Mesothelial cell of epicardium (in vitro differentiated cells): Measurements from ENCODE around the gene SLC2A1. TPM values are rescaled to one million over a fixed set of nuclear protein-coding genes. Genes with fewer than 3 reads are reported as not detected.

Experiments used
- DNase-seq, 2 experiments: peaks; one replicate each; pipeline ENCODE4 v3.0.0; 2021; ENCODE audit warnings: low spot score in 2 of 2; ENCODE audit not compliant: unreplicated experiment in 2 of 2
- H3K27ac Mint-ChIP-seq: 2 replicates; pipeline ENCODE4 v1.8.0; 2021; ENCODE audit warnings: mixed read lengths
- H3K27me3 Mint-ChIP-seq: 2 replicates; pipeline ENCODE4 v1.8.0; 2021; ENCODE audit warnings: low read depth, mixed read lengths
- H3K36me3 Mint-ChIP-seq: 2 replicates; pipeline ENCODE4 v1.8.0; 2021; ENCODE audit warnings: mixed read lengths
- H3K4me1 Mint-ChIP-seq: 2 replicates; pipeline ENCODE4 v1.8.0; 2021; ENCODE audit warnings: mixed read lengths
- H3K4me3 Mint-ChIP-seq: 2 replicates; pipeline ENCODE4 v1.8.0; 2021; ENCODE audit warnings: mild to moderate bottlenecking, moderate library complexity, mixed read lengths
- H3K9me3 Mint-ChIP-seq: 2 replicates; pipeline ENCODE4 v1.8.0; 2021; ENCODE audit warnings: mixed read lengths
- total RNA-seq: library from RNA; stranded (reverse); gene quantifications from 3 replicates; pipeline ENCODE4 v1.2.1, GENCODE V29; 2021
- TF ChIP-seq, protein P1 (sequence below): fragments of 200-600 bp; sonication (generic); IDR thresholded peaks from one replicate; pipeline ENCODE4 v1.5.0; 2021; ENCODE audit warnings: antibody characterized with exemption; ENCODE audit not compliant: unreplicated experiment

SLC2A1 gene
- total RNA-seq, 1 donor from 2014 or later, result 786 TPM

- TF ChIP-seq, protein P1, sequence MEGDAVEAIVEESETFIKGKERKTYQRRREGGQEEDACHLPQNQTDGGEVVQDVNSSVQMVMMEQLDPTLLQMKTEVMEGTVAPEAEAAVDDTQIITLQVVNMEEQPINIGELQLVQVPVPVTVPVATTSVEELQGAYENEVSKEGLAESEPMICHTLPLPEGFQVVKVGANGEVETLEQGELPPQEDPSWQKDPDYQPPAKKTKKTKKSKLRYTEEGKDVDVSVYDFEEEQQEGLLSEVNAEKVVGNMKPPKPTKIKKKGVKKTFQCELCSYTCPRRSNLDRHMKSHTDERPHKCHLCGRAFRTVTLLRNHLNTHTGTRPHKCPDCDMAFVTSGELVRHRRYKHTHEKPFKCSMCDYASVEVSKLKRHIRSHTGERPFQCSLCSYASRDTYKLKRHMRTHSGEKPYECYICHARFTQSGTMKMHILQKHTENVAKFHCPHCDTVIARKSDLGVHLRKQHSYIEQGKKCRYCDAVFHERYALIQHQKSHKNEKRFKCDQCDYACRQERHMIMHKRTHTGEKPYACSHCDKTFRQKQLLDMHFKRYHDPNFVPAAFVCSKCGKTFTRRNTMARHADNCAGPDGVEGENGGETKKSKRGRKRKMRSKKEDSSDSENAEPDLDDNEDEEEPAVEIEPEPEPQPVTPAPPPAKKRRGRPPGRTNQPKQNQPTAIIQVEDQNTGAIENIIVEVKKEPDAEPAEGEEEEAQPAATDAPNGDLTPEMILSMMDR, result no peak
- H3K27ac Mint-ChIP-seq, result peak overlapping the region; percentile 97
- H3K4me1 Mint-ChIP-seq, result peaks cover 92% of the 10 kb centered on the region
- DNase-seq, result no peak
- no peaks in the 10 kb centered on the region for H3K9me3 Mint-ChIP-seq
- peaks cover 46% of the 10 kb centered on the region for H3K36me3 Mint-ChIP-seq
- no peaks in the 10 kb centered on the region for H3K27me3 Mint-ChIP-seq
- peak overlapping the region; percentile 20 for H3K4me3 Mint-ChIP-seq
These were observed 16.9 kb downstream of the SLC2A1 start for GRCh38 chr1:42941640-42942330.

DNA sequence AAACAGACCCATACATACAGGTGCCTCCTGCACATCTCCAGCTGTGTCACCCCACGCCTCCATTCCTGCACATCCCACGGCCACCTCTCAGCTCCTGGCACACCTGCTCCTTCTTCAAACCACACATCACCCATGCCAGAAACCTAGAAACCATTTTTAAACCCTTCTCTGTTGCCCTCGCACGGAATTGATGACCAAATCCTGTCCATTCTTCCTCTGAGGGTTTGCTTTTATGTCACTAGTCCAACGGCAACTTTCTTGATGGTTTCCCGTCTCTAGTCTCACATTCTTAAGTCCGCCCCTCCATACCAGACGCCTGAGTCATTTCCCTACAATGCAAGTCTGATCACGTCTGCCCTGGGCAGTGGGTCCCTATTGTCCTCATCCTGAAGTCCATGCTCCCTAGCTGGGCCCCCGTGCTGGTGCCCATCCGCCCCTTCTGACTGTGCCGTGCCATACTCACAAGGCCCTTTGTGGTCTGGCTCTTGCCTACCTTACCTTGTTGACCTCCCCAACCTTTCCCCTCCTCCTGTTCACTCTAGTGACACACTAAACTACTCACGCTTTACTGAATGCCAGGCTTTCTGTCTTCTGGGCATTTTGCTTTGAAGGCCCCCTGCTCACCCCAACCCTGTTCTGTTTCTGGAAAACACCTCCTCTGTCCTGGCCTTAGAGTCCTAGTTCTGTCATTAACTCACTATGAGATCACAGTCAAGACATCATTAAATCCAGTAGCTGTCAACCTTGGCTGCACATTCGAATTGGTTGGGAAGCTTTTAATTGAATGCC, 17.6 kb downstream of the SLC2A1 start:
- Mint-ChIP-seq H3K4me1 (peaks cover 92% of the 10 kb centered on the region), H3K4me3 (peak overlapping the region; percentile 35)
- DNase-seq, result no peak

GRCh38 chr1:42938645-42939615, 19.7 kb downstream of the SLC2A1 start:
- TF ChIP-seq, protein P1, result no peak
- Mint-ChIP-seq H3K27ac (peak overlapping the region; percentile 90), H3K4me1 (peaks cover 90% of the 10 kb centered on the region), H3K36me3 (peaks cover 53% of the 10 kb centered on the region), H3K27me3 (no peaks in the 10 kb centered on the region), H3K4me3 (no peak overlapping the region), H3K9me3 (no peaks in the 10 kb centered on the region)
- DNase-seq, result no peak

More for the DNA sequence above, 17.6 kb downstream of the SLC2A1 start:
- Mint-ChIP-seq H3K27ac (peak overlapping the region; percentile 97), H3K27me3 (no peaks in the 10 kb centered on the region), H3K9me3 (no peaks in the 10 kb centered on the region), H3K36me3 (peaks cover 46% of the 10 kb centered on the region)
- TF ChIP-seq, protein P1, result no peak

GRCh38 chr1:42937836-42938644, 20.6 kb downstream of the SLC2A1 start:
- H3K9me3 Mint-ChIP-seq, result no peaks in the 10 kb centered on the region
- no peaks in the 10 kb centered on the region for H3K27me3 Mint-ChIP-seq
- peak overlapping the region; percentile 90 for H3K27ac Mint-ChIP-seq
- no peak for DNase-seq
- peaks cover 55% of the 10 kb centered on the region for H3K36me3 Mint-ChIP-seq
- H3K4me1 Mint-ChIP-seq, result peaks cover 91% of the 10 kb centered on the region
- TF ChIP-seq, protein P1, result no peak
- no peak overlapping the region for H3K4me3 Mint-ChIP-seq
